ENCODE results near the gene FLVCR1. TPM values are rescaled to one million over a fixed set of nuclear protein-coding genes. Genes with fewer than 3 reads are reported as not detected.
A peak's percentile ranks its signal among the peaks of the same experiment; 100 is the strongest.

Gene FLVCR1
- total RNA-seq, 1 donor from 2014 or later: 4.9 TPM

DNA sequence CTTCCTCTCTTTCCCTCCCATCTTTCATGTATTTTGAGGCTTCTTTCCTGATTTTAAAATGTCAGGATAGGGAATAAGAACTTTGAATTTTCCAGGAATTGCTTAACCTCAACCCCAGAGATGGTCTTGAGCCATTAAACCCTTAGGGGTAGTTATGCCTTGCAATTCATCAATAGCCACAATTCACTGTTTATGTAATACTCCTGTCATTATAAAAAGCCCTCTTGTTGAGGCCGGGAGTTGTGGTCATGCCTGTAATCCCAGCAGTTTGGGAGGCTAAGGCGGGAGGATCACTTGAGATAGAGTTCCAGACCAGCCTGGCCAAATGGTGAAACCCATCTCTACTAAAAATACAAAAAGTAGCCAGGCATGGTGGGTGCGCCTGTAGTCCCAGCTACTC lies 35.1 kb upstream of the FLVCR1 start:
- H3K36me3 Mint-ChIP-seq (ENCODE audit: unreplicated experiment): peaks cover 4% of the 10 kb centered on the region
- no peak overlapping the region for H3K27ac Mint-ChIP-seq (ENCODE audit: unreplicated experiment)
- TF ChIP-seq, protein P1, sequence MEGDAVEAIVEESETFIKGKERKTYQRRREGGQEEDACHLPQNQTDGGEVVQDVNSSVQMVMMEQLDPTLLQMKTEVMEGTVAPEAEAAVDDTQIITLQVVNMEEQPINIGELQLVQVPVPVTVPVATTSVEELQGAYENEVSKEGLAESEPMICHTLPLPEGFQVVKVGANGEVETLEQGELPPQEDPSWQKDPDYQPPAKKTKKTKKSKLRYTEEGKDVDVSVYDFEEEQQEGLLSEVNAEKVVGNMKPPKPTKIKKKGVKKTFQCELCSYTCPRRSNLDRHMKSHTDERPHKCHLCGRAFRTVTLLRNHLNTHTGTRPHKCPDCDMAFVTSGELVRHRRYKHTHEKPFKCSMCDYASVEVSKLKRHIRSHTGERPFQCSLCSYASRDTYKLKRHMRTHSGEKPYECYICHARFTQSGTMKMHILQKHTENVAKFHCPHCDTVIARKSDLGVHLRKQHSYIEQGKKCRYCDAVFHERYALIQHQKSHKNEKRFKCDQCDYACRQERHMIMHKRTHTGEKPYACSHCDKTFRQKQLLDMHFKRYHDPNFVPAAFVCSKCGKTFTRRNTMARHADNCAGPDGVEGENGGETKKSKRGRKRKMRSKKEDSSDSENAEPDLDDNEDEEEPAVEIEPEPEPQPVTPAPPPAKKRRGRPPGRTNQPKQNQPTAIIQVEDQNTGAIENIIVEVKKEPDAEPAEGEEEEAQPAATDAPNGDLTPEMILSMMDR (IDR thresholded peaks at IDR 0.05): no peak
- H3K27me3 Mint-ChIP-seq (ENCODE audit: unreplicated experiment): peaks cover 3% of the 10 kb centered on the region
- H3K4me3 Mint-ChIP-seq (ENCODE audit: unreplicated experiment): no peak overlapping the region
- no peaks in the 10 kb centered on the region for H3K4me1 Mint-ChIP-seq (ENCODE audit: unreplicated experiment)
- no peak for DNase-seq (ENCODE audit: extremely low spot score, unreplicated experiment)
- H3K9me3 Mint-ChIP-seq (ENCODE audit: unreplicated experiment): peaks cover 12% of the 10 kb centered on the region

DNA sequence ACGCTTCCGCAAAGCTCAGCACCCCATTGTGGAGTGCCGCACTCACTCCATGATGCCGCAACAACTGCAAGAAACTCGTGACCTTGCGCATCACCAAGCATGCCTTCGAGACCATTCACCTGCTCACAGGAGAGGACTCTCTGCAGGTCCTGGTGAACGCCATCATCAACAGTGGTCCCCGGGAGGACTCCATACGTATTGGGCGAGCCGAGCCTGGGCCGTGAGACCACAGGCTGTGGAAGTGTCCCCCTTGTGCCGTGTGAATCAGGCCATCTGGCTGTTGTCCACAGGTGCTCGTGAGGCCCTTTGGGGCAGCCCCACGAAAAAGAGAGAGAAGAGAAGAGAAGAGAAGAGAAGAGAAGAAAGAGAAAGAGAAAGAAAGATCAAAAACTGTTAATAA lies 33.9 kb upstream of the FLVCR1 start:
- peak; percentile 76 for DNase-seq (ENCODE audit: extremely low spot score, unreplicated experiment)
- Mint-ChIP-seq H3K27ac (ENCODE audit: unreplicated experiment) (no peak overlapping the region), H3K4me1 (ENCODE audit: unreplicated experiment) (no peaks in the 10 kb centered on the region), H3K27me3 (ENCODE audit: unreplicated experiment) (peaks cover 3% of the 10 kb centered on the region), H3K36me3 (ENCODE audit: unreplicated experiment) (peaks cover 4% of the 10 kb centered on the region), H3K4me3 (ENCODE audit: unreplicated experiment) (no peak overlapping the region), H3K9me3 (ENCODE audit: unreplicated experiment) (peaks cover 12% of the 10 kb centered on the region)
- TF ChIP-seq, protein P1 (IDR thresholded peaks at IDR 0.05): no peak

DNA sequence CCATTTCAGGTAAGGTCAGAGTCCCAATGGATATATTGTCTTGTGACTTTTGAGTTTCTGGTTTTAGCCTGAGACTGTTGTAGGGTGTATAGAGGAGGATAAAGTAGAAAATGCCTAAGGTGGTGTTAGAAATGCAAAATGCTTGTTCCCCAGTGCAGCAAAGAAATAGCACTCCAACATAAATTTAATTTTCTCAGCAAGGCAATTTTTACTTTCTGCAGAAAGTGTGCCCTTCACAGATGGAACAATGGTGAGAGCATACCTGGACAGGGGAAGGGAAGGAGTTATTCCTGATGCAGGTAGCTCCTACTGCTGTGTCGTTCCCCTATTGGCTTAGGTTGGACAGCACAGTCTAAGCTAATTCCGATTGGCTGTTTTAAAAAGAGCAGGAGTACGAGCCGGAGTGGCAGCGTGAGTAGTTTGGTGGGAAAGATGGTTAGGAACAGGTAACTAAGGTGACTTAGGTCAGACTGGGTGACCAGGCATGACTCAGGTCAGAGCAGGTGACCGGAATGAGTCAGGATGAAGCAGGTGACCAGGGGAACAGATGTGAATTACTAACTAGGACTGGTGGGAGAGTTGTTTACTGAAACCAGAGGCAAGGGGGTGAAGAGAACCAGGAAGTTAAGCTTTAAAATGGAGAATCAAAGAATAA lies 32.1 kb upstream of the FLVCR1 start:
- TF ChIP-seq, protein P1 (IDR thresholded peaks at IDR 0.05): no peak
- H3K9me3 Mint-ChIP-seq (ENCODE audit: unreplicated experiment): peaks cover 12% of the 10 kb centered on the region

DNA sequence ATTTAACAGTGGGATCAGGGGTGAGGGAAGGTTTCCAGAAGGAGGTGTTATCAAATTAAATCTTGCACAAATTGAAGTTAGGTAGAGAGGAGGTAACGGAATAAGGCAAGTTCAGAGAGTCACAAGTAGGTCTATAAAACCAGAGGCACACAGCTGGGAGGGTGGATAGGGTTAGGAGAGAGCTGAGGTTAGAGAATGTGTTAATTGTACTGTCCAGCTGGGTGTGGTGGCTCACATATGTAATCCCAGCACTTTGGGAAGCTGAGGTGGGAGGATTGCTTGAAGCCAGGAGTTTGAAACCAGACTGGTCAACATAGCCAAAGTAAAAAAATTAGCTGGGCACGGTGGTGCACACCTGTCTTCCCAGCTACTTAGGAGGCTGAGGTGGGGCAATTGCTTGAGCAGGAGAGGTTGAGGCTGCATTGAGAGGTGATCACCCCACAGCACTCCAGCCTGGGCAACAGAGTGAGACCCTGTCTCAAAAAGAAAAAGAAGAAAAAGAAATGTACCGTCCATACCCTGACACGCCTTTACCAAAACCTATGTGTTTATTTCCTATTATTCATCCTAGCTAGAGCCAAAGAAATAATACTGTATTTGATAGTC lies 30.8 kb upstream of the FLVCR1 start:
- Mint-ChIP-seq H3K4me3 (ENCODE audit: unreplicated experiment) (no peak overlapping the region), H3K4me1 (ENCODE audit: unreplicated experiment) (no peaks in the 10 kb centered on the region), H3K27me3 (ENCODE audit: unreplicated experiment) (peaks cover 3% of the 10 kb centered on the region), H3K27ac (ENCODE audit: unreplicated experiment) (no peak overlapping the region), H3K36me3 (ENCODE audit: unreplicated experiment) (peaks cover 4% of the 10 kb centered on the region), H3K9me3 (ENCODE audit: unreplicated experiment) (peaks cover 12% of the 10 kb centered on the region)
- peak; percentile 54 for DNase-seq (ENCODE audit: extremely low spot score, unreplicated experiment)
- TF ChIP-seq, protein P1 (IDR thresholded peaks at IDR 0.05): no peak

More for the DNA sequence above, 32.1 kb upstream of the FLVCR1 start:
- Mint-ChIP-seq H3K36me3 (ENCODE audit: unreplicated experiment) (peaks cover 4% of the 10 kb centered on the region), H3K4me1 (ENCODE audit: unreplicated experiment) (no peaks in the 10 kb centered on the region), H3K4me3 (ENCODE audit: unreplicated experiment) (no peak overlapping the region), H3K27ac (ENCODE audit: unreplicated experiment) (no peak overlapping the region), H3K27me3 (ENCODE audit: unreplicated experiment) (peaks cover 3% of the 10 kb centered on the region)
- DNase-seq (ENCODE audit: extremely low spot score, unreplicated experiment): peak; percentile 48

DNA sequence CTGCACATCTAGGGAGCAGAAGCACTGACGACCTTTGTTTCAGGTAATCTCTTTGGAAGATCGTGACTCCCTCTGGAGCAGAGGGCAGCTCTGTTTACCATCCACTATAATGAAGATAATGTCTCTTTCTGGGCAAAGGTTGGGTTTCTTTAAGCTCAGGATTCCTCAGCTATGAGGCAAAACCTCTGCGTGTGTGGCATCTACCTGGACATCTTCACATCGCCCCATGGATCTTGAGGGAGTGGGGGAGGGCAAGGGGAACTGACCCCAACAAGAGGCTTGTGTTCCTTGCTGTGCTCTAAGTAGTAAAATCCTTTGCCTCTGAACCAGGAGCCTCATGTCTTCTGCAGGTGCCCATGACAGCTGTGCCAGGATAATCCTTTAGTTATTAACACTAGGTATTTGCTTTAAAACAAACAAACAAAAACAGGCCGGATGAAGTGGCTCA lies 30.2 kb upstream of the FLVCR1 start:
- TF ChIP-seq, protein P1 (IDR thresholded peaks at IDR 0.05): no peak
- no peak for DNase-seq (ENCODE audit: extremely low spot score, unreplicated experiment)
- no peak overlapping the region for H3K4me3 Mint-ChIP-seq (ENCODE audit: unreplicated experiment)
- peaks cover 3% of the 10 kb centered on the region for H3K27me3 Mint-ChIP-seq (ENCODE audit: unreplicated experiment)
- peaks cover 12% of the 10 kb centered on the region for H3K9me3 Mint-ChIP-seq (ENCODE audit: unreplicated experiment)
- peaks cover 4% of the 10 kb centered on the region for H3K36me3 Mint-ChIP-seq (ENCODE audit: unreplicated experiment)
- no peaks in the 10 kb centered on the region for H3K4me1 Mint-ChIP-seq (ENCODE audit: unreplicated experiment)
- H3K27ac Mint-ChIP-seq (ENCODE audit: unreplicated experiment): no peak overlapping the region

Data from osteocyte (in vitro differentiated cells).